Measurements from ENCODE around the gene JPT2.

Gene JPT2

DNA sequence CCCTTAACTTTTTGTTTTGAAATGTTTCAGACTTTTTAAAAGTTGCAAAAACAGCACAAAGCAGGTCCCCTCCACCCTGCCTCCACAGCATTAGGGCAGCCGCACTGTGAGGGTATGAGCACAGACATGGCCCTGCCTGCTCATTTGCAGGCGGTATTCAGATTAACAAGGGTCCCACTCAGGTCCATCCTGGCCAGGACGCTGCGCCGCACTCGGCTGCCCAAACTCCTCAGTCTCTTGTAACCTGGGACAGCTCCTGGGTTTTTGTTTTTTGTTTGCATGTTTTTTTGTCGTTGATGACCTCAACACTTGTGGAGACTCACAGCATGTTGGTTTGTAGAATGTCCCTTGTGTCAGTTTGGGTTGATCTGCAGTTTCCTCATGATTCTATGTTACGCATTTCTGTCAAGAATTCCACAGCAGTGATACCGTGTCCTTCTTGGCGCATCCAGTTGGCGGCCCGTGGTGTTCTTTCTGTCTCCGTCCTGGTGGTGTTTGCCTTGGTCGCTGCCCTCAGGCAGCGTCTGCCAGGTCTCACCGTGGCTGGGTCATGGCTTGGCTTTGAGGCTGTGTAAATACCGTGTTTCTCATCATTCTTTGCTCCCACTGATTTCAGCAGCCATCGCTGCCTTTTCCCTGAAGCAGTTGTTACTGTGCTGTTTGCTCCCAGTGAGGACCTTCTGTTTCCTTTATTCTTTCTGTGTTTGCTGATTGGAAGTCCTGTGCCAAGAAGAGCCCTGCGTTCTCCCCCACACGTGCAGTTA, 47.4 kb upstream of the JPT2 start (continued):
- no peak for TF ChIP-seq SP7 (tag by site-specific recombination; IDR thresholded peaks at IDR 0.05)
- no peak for TF ChIP-seq ZNF433 (tag by site-specific recombination; IDR thresholded peaks at IDR 0.05; ENCODE audit: low read depth)
- no peak for TF ChIP-seq ZXDB (tag by site-specific recombination; IDR thresholded peaks at IDR 0.05)
- TF ChIP-seq ZSCAN18 (tag by site-specific recombination; IDR thresholded peaks at IDR 0.05), result no peak
- no peak for TF ChIP-seq GLI2 (tag by site-specific recombination; IDR thresholded peaks at IDR 0.05; ENCODE audit: borderline replicate concordance, low read depth)
- TF ChIP-seq ZNF341 (tag by site-specific recombination; IDR thresholded peaks at IDR 0.05; ENCODE audit: low read depth), result no peak
- no peak for TF ChIP-seq ZBTB8A (tag by site-specific recombination; IDR thresholded peaks at IDR 0.05)
- no peak for TF ChIP-seq EGR2 (tag by site-specific recombination; IDR thresholded peaks at IDR 0.05; ENCODE audit: low read depth)

DNA sequence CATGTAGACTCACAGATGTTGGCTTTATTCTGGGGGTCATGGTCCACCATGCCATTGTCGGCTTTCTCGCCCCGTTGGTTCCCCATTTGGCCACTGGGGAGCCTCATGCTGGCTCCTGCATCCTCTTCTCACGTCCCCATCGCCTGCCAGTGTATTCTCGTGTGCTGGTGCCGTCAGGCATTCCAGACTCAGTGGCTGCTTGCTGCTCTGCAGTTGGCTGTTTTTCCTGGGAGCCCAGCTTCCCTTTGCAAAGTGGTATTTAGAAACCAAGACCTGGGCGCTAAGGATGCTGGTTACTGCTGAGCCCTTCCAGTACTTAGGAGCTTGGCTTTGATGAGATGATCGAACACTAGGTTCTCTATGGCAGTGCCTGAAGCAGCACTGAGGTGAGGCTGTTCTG, 46.8 kb upstream of the JPT2 start:
- no peaks in the 10 kb centered on the region for H3K4me1 ChIP-seq (ENCODE audit: control insufficient read depth, insufficient read depth, low read length)
- peaks cover 8 to 97% of the 10 kb centered on the region in 2 experiments; a peak in 2 of 3 replicates for H3K36me3 ChIP-seq (ENCODE audit: control insufficient read depth in 2 of 2, insufficient read depth in 1 of 2, low read length in 2 of 2)
- ChIA-PET CTCF (no interaction called here), POLR2A (no interaction called here)
- TF ChIP-seq ZBTB17 (tag by site-specific recombination; IDR thresholded peaks at IDR 0.05) (peak; percentile 52; the same call in 1 of the 2 replicates), SP2 (tag by site-specific recombination; IDR thresholded peaks at IDR 0.05) (no peak)
- H3K9me3 ChIP-seq (ENCODE audit: control insufficient read depth, insufficient read depth, low read depth, low read length), result no peaks in the 10 kb centered on the region
- H3K27ac ChIP-seq (ENCODE audit: extremely low read depth, low read depth, low read length), result no peak overlapping the region
- no peak overlapping the region for H3K4me3 ChIP-seq (ENCODE audit: low read depth, low read length)

DNA sequence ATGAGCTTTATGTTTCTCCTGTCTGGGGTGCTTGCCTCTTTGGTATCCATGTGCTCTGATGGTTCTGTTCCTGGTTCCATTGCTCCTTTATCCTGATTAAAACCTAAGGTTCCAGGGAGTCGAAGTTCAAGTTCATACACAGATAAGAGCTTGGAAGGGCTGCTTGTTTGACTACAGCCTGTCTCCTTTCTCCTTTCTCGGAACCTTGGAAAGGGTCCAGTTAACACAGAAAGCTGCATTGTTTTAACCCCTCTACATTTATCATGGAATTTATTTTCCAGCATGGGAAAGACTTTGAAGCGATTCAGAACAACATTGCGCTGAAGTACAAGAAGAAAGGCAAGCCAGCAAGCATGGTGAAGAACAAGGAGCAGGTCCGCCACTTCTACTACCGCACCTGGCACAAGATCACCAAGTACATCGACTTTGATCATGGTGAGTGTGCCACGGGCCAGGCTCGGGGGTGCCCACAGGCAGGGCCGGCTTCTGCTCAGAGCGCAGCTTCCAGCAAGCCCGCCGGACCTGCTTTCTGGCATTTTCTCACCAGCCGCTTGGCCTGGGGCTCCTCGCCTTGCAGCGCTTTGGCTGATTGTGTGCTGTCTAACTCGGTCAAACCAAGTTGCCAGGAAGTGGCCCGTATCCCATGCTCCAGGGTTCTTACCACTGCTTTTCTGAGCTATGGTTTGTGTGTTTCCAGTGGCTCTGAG, 46.0 kb upstream of the JPT2 start:
- CTCF ChIA-PET, result interaction anchor here (0.5 kb wide), 1 partner anchor 105 kb away, joined by 3 read pairs; no protein-coding TSS in a partner anchor
- no peak for TF ChIP-seq MYNN (tag by site-specific recombination; IDR thresholded peaks at IDR 0.05; ENCODE audit: borderline replicate concordance)
- TF ChIP-seq ZNF518A (tag by site-specific recombination; conservative IDR thresholded peaks at IDR 0.05; ENCODE audit: low read depth), result no peak
- TF ChIP-seq, protein P1, sequence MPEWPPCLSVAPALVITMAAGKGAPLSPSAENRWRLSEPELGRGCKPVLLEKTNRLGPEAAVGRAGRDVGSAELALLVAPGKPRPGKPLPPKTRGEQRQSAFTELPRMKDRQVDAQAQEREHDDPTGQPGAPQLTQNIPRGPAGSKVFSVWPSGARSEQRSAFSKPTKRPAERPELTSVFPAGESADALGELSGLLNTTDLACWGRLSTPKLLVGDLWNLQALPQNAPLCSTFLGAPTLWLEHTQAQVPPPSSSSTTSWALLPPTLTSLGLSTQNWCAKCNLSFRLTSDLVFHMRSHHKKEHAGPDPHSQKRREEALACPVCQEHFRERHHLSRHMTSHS (tag by site-specific recombination; IDR thresholded peaks at IDR 0.05), result no peak
- no peak for TF ChIP-seq IKZF3 (tag by site-specific recombination; IDR thresholded peaks at IDR 0.05)
- TF ChIP-seq KLF8 (tag by site-specific recombination; IDR thresholded peaks at IDR 0.05), result no peak
- no peak for TF ChIP-seq KLF7 (tag by site-specific recombination; IDR thresholded peaks at IDR 0.05; ENCODE audit: borderline replicate concordance)
- POLR2A ChIA-PET, result no interaction called here

More for the DNA sequence above, 46.0 kb upstream of the JPT2 start:
- Histone ChIP-seq H3K9me3 (ENCODE audit: control insufficient read depth, insufficient read depth, low read depth, low read length) (no peaks in the 10 kb centered on the region), H3K4me1 (ENCODE audit: control insufficient read depth, insufficient read depth, low read length) (no peaks in the 10 kb centered on the region), H3K4me3 (ENCODE audit: low read depth, low read length) (no peak overlapping the region), H3K36me3 (ENCODE audit: control insufficient read depth in 2 of 2, insufficient read depth in 1 of 2, low read length in 2 of 2) (peaks cover 8 to 96% of the 10 kb centered on the region in 2 experiments; a peak in 2 of 3 replicates), H3K27ac (ENCODE audit: extremely low read depth, low read depth, low read length) (no peak overlapping the region)
